Mesendoderm (in vitro differentiated cells): ENCODE measurements around the gene CCL7. TPM values are rescaled to one million over a fixed set of nuclear protein-coding genes. Genes with fewer than 3 reads are reported as not detected.

ENCODE experiments used
- DNase-seq: peaks from one replicate; pipeline ENCODE4 v3.0.0; 2013
- H2AK5ac ChIP-seq: 2 replicates; pipeline ENCODE4 v1.6.1; 2013; ENCODE audit warnings: low read length, inconsistent platforms
- H2BK120ac ChIP-seq: 2 replicates; pipeline ENCODE4 v1.6.1; 2013; ENCODE audit warnings: low read depth, mild to moderate bottlenecking, low read length, moderate library complexity, mixed read lengths
- H2BK15ac ChIP-seq: replicated peaks from 2 replicates; pipeline ENCODE4 v1.6.1; 2013; ENCODE audit warnings: low read depth, mild to moderate bottlenecking, moderate library complexity
- H2BK5ac ChIP-seq: 2 replicates; pipeline ENCODE4 v1.6.1; 2013; ENCODE audit warnings: low read length, inconsistent platforms
- H3K18ac ChIP-seq: 2 replicates; pipeline ENCODE4 v1.6.1; 2013; ENCODE audit warnings: mild to moderate bottlenecking, low read length, mixed read lengths
- H3K23ac ChIP-seq: one replicate; pipeline ENCODE4 v1.6.1; 2013; ENCODE audit warnings: low read length
- H3K27ac ChIP-seq: 2 replicates; pipeline ENCODE4 v1.5.1; 2013; ENCODE audit warnings: low read depth, mild to moderate bottlenecking, inconsistent platforms, low read length, moderate library complexity
- H3K27me3 ChIP-seq: 2 replicates; pipeline ENCODE4 v1.6.1; 2013; ENCODE audit warnings: low read length, control low read depth, mild to moderate bottlenecking, inconsistent platforms; ENCODE audit not compliant: insufficient read depth, poor library complexity
- H3K36me3 ChIP-seq: 2 replicates; pipeline ENCODE4 v1.6.1; 2013; ENCODE audit warnings: low read length, inconsistent platforms; ENCODE audit not compliant: control insufficient read depth, insufficient read depth
- H3K4ac ChIP-seq: one replicate; pipeline ENCODE4 v1.6.1; 2013; ENCODE audit warnings: low read depth, mild to moderate bottlenecking, low read length, moderate library complexity
- H3K4me1 ChIP-seq: 2 replicates; pipeline ENCODE4 v1.6.1; 2013; ENCODE audit warnings: low read depth, low read length, inconsistent platforms; ENCODE audit not compliant: control insufficient read depth
- H3K4me2 ChIP-seq: 2 replicates; pipeline ENCODE4 v1.6.1; 2013; ENCODE audit warnings: low read length
- H3K4me3 ChIP-seq: 2 replicates; pipeline ENCODE4 v1.5.1; 2013; ENCODE audit warnings: mild to moderate bottlenecking, low read length
- H3K56ac ChIP-seq: one replicate; pipeline ENCODE4 v1.6.1; 2013; ENCODE audit warnings: low read length
- H3K79me1 ChIP-seq: 2 replicates; pipeline ENCODE4 v1.6.1; 2013; ENCODE audit warnings: low read length, inconsistent platforms
- H3K79me2 ChIP-seq: 2 replicates; pipeline ENCODE4 v1.6.1; 2013; ENCODE audit warnings: mild to moderate bottlenecking, low read length; ENCODE audit not compliant: control insufficient read depth, insufficient read depth
- H3K9ac ChIP-seq: 2 replicates; pipeline ENCODE4 v1.6.1; 2013; ENCODE audit warnings: low read length, inconsistent platforms
- H4K5ac ChIP-seq: one replicate; pipeline ENCODE4 v1.6.1; 2013; ENCODE audit warnings: low read length
- H4K8ac ChIP-seq: one replicate; pipeline ENCODE4 v1.6.1; 2013; ENCODE audit warnings: low read depth, mild to moderate bottlenecking, control low read depth, low read length, moderate library complexity
- WGBS: extraction: QIAGEN DNeasy Blood & Tissue Kit; methylation state at CpG from one replicate; pipeline ENCODE4 v1.1.7; 2013; ENCODE audit warnings: low lambda C conversion rate, missing lambda C conversion rate; ENCODE audit not compliant: insufficient coverage; ENCODE audit errors: extremely low coverage; 5-methylcytosine and 5-hydroxymethylcytosine counted together
- polyA plus RNA-seq, 2 experiments: library from polyadenylated mRNA; stranded (reverse); fragments of 200-250 nt; gene quantifications; one replicate each; pipeline ENCODE4 v1.2.3, GENCODE V29; 2013

CCL7 gene
- not detected for polyA plus RNA-seq (2013, experiment 1 of 2)
- not detected for polyA plus RNA-seq (2013, experiment 2 of 2)

- Histone ChIP-seq H4K5ac (no peak within 1 kb of the TSS), H3K4ac (no peak within 1 kb of the TSS), H3K4me2 (no peak within 1 kb of the TSS), H3K4me3 (no peak within 1 kb of the TSS), H2BK5ac (no peak within 1 kb of the TSS), H3K4me1 (no peaks in the 10 kb centered on the region), H3K36me3 (no peaks in the 10 kb centered on the region), H3K27me3 (no peaks in the 10 kb centered on the region), H3K79me2 (no peaks in the 10 kb centered on the region), H3K23ac (no peak within 1 kb of the TSS), H3K9ac (no peak within 1 kb of the TSS), H2AK5ac (no peak within 1 kb of the TSS), H4K8ac (no peak within 1 kb of the TSS), H3K18ac (no peak within 1 kb of the TSS), H3K79me1 (no peaks in the 10 kb centered on the region), H3K56ac (no peak within 1 kb of the TSS), H2BK120ac (no peak within 1 kb of the TSS), H2BK15ac (no peak within 1 kb of the TSS), H3K27ac (no peak within 1 kb of the TSS)
- no peak for DNase-seq
- no CpG with 5 or more reads among the region's 1 CpG for WGBS
Observed at GRCh38 chr17:34269969-34270368, at the start of gene CCL7. TSS of gene CCL7 (plus strand) at chr17:34270221. CDS start at chr17:34270291, 70 bp downstream.

GRCh38 chr17:34220752-34221395 lies 49.1 kb upstream of the CCL7 start:
- Histone ChIP-seq H2BK15ac (no peak overlapping the region), H3K4me2 (no peak overlapping the region), H3K27me3 (no peaks in the 10 kb centered on the region), H3K79me1 (no peaks in the 10 kb centered on the region), H3K4me3 (no peak overlapping the region), H4K8ac (no peak overlapping the region), H3K23ac (no peak overlapping the region), H3K36me3 (no peaks in the 10 kb centered on the region), H4K5ac (no peak overlapping the region), H3K9ac (no peak overlapping the region), H3K18ac (no peak overlapping the region), H2BK5ac (no peak overlapping the region), H3K27ac (no peak overlapping the region), H3K56ac (no peak overlapping the region), H3K4me1 (peaks cover 7% of the 10 kb centered on the region), H2BK120ac (no peak overlapping the region), H3K4ac (no peak overlapping the region), H2AK5ac (no peak overlapping the region), H3K79me2 (no peaks in the 10 kb centered on the region)
- DNase-seq = no peak
- no CpG with 5 or more reads among the region's 5 CpGs for WGBS

GRCh38 chr17:34221411-34221810 lies 48.6 kb upstream of the CCL7 start:
- no peaks in the 10 kb centered on the region for H3K36me3 ChIP-seq
- no peak overlapping the region for H3K56ac ChIP-seq
- H3K4ac ChIP-seq = no peak overlapping the region
- no peaks in the 10 kb centered on the region for H3K79me2 ChIP-seq
- no peaks in the 10 kb centered on the region for H3K79me1 ChIP-seq
- H4K8ac ChIP-seq = no peak overlapping the region
- no peak overlapping the region for H3K4me2 ChIP-seq
- no peak for DNase-seq
- peak overlapping the region; percentile 25 for H2AK5ac ChIP-seq
- no peak overlapping the region for H2BK5ac ChIP-seq
- H3K23ac ChIP-seq = no peak overlapping the region
- no peak overlapping the region for H3K18ac ChIP-seq
- H3K27me3 ChIP-seq = no peaks in the 10 kb centered on the region
- H3K4me3 ChIP-seq = no peak overlapping the region
- H3K9ac ChIP-seq = no peak overlapping the region
- H3K4me1 ChIP-seq = peaks cover 7% of the 10 kb centered on the region
- no CpG with 5 or more reads among the region's 4 CpGs for WGBS
- no peak overlapping the region for H2BK120ac ChIP-seq
- no peak overlapping the region for H4K5ac ChIP-seq
- no peak overlapping the region for H3K27ac ChIP-seq
- no peak overlapping the region for H2BK15ac ChIP-seq

GRCh38 chr17:34222722-34223497 lies 47.1 kb upstream of the CCL7 start:
- no peaks in the 10 kb centered on the region for H3K27me3 ChIP-seq
- H3K4me2 ChIP-seq = no peak overlapping the region
- peak; percentile 46 for DNase-seq
- H3K18ac ChIP-seq = no peak overlapping the region
- no peak overlapping the region for H2BK15ac ChIP-seq
- H3K4me3 ChIP-seq = no peak overlapping the region
- H2BK120ac ChIP-seq = no peak overlapping the region
- no peak overlapping the region for H2BK5ac ChIP-seq
- H3K79me1 ChIP-seq = no peaks in the 10 kb centered on the region
- no peak overlapping the region for H4K5ac ChIP-seq
- H4K8ac ChIP-seq = no peak overlapping the region
- no peaks in the 10 kb centered on the region for H3K36me3 ChIP-seq
- WGBS = no CpG with 5 or more reads among the region's 3 CpGs
- no peak overlapping the region for H3K4ac ChIP-seq
- H2AK5ac ChIP-seq = no peak overlapping the region
- H3K23ac ChIP-seq = no peak overlapping the region
- H3K56ac ChIP-seq = no peak overlapping the region
- no peak overlapping the region for H3K27ac ChIP-seq
- H3K79me2 ChIP-seq = no peaks in the 10 kb centered on the region
- no peak overlapping the region for H3K9ac ChIP-seq
- peaks cover 7% of the 10 kb centered on the region for H3K4me1 ChIP-seq

- H2BK5ac ChIP-seq = no peak overlapping the region
- no peak overlapping the region for H3K27ac ChIP-seq
- H4K8ac ChIP-seq = no peak overlapping the region
- H4K5ac ChIP-seq = no peak overlapping the region
- no peak overlapping the region for H2BK120ac ChIP-seq
- H3K18ac ChIP-seq = no peak overlapping the region
- no peak overlapping the region for H3K4ac ChIP-seq
- DNase-seq = no peak
- H3K4me1 ChIP-seq = peaks cover 2% of the 10 kb centered on the region
- H3K79me2 ChIP-seq = no peaks in the 10 kb centered on the region
- no CpG with 5 or more reads among the region's 9 CpGs for WGBS
- H2AK5ac ChIP-seq = no peak overlapping the region
- no peak overlapping the region for H3K23ac ChIP-seq
- no peaks in the 10 kb centered on the region for H3K79me1 ChIP-seq
- H3K36me3 ChIP-seq = no peaks in the 10 kb centered on the region
- no peak overlapping the region for H3K4me3 ChIP-seq
- no peaks in the 10 kb centered on the region for H3K27me3 ChIP-seq
- H3K56ac ChIP-seq = no peak overlapping the region
- H3K4me2 ChIP-seq = no peak overlapping the region
- no peak overlapping the region for H3K9ac ChIP-seq
- no peak overlapping the region for H2BK15ac ChIP-seq
Observed at GRCh38 chr17:34225046-34225445, 45.0 kb upstream of the CCL7 start.
